Breast epithelium (tissue), 3 donors: Measurements from ENCODE around the gene NCOA1.

ENCODE experiments used
- CTCF ChIP-seq, 3 donors: fragments of 450-650 bp; IDR thresholded peaks; one replicate each; pipeline ENCODE4 v1.5.1; 2016 to 2017; ENCODE audit warnings: antibody characterized with exemption in 3 of 3, mild to moderate bottlenecking in 3 of 3, moderate library complexity in 3 of 3
- POLR2A ChIP-seq: fragments of 450-650 bp; IDR thresholded peaks from one replicate; pipeline ENCODE4 v1.6.1; 2016; ENCODE audit warnings: antibody characterized with exemption, mild to moderate bottlenecking, moderate library complexity
- POLR2AphosphoS5 ChIP-seq, 3 donors: sonication (generic); formaldehyde crosslinking; IDR thresholded peaks; one replicate each; pipeline ENCODE4 v1.6.1; 2017; ENCODE audit warnings: antibody characterized with exemption in 3 of 3

- no peak for TF ChIP-seq CTCF (IDR thresholded peaks at IDR 0.05)
- TF ChIP-seq POLR2A = no peak
- no peak for TF ChIP-seq POLR2AphosphoS5 (IDR thresholded peaks at IDR 0.05)
These were observed 272.8 kb downstream of the NCOA1 start for GRCh38 chr2:24763843-24764242.
